ENCODE results near the gene SUN1.

SUN1 gene

GRCh38 chr7:879706-880105 lies 47.4 kb downstream of the SUN1 start:
- DNase-seq, result no peak

GRCh38 chr7:880450-880849 lies 48.2 kb downstream of the SUN1 start:
- no peak for DNase-seq

GRCh38 chr7:881441-882234 lies 49.4 kb downstream of the SUN1 start:
- DNase-seq, result no peak

- no peak for DNase-seq
Measured at GRCh38 chr7:882336-883035, 50.2 kb downstream of the SUN1 start.

GRCh38 chr7:883055-884021 lies 51.1 kb downstream of the SUN1 start:
- no peak for DNase-seq

- DNase-seq, result no peak
Measured at GRCh38 chr7:884191-885003, 52.1 kb downstream of the SUN1 start.

GRCh38 chr7:885261-885892 lies 53.1 kb downstream of the SUN1 start:
- no peak for DNase-seq

GRCh38 chr7:885893-886625 lies 53.8 kb downstream of the SUN1 start:
- DNase-seq, result no peak

- DNase-seq, result no peak
Measured at GRCh38 chr7:886626-887487, 54.6 kb downstream of the SUN1 start.

- no peak for DNase-seq
Measured at GRCh38 chr7:887488-887820, 55.2 kb downstream of the SUN1 start.

- DNase-seq, result no peak
Measured at GRCh38 chr7:888081-889024, 56.1 kb downstream of the SUN1 start.

- no peak for DNase-seq
Measured at GRCh38 chr7:889025-889390, 56.7 kb downstream of the SUN1 start.

- DNase-seq, result no peak
Measured at GRCh38 chr7:889391-889790, 57.1 kb downstream of the SUN1 start.

- no peak for DNase-seq
Measured at GRCh38 chr7:890868-891267, 58.6 kb downstream of the SUN1 start.

GRCh38 chr7:891291-891690 lies 59.0 kb downstream of the SUN1 start:
- DNase-seq, result no peak

- no peak for DNase-seq
Measured at GRCh38 chr7:891805-892204, 59.5 kb downstream of the SUN1 start.

- DNase-seq, result no peak
Measured at GRCh38 chr7:892648-893593, 60.6 kb downstream of the SUN1 start.

- DNase-seq, result no peak
Measured at GRCh38 chr7:893686-894085, 61.4 kb downstream of the SUN1 start.
